HG02759 (cell line): ENCODE data around the gene ZNF629.
A peak's percentile ranks its signal among the peaks of the same experiment; 100 is the strongest.

Source experiments
- ATAC-seq: cut with Tn5 transposase; IDR thresholded peaks from one replicate; pipeline ENCODE4 v1.9.1; 2021; ENCODE audit warnings: mild to moderate bottlenecking, moderate library complexity; ENCODE audit not compliant: unreplicated experiment

The ZNF629 gene

DNA sequence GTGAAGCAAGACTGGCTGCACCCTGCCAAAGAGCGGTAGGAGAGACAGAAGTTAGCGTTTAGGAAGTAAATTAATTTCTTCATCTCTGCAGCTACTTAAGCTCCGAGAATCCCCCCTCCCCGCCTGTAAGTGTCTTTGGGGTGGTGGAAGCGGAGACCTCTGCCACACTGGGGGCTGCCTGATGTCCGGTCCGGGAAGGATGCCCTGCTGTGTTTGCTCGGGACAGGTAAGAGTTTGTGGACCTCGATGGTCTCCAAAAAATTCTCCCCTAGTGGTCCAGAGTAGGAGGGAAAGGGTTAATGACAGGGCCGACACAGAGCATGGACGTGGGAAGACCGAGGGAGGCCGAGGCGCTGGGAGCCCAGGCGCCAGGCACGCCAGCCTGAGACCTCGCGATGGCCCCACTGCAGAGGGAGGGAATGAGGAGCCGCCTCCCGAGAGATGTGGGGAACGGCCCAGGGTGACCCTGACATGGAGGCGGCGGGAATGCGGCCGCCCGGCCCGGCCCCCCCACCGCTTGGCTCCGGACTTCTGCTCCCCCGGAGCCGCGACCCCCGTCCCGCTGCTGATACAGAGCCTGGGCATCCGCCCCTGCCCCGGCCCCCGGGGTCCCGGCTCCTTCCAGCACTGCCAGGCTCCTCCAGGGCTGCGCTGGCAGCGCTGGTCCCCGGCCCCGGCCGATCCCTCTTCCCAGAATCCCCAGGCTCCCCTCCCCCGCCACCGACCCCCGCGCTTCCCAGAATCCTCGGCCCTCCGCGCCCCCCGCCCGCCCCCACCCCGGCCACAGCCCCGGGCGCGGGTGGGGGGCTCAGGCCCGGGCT lies 680 bp downstream of the ZNF629 start:
- ATAC-seq = peak; percentile 26

DNA sequence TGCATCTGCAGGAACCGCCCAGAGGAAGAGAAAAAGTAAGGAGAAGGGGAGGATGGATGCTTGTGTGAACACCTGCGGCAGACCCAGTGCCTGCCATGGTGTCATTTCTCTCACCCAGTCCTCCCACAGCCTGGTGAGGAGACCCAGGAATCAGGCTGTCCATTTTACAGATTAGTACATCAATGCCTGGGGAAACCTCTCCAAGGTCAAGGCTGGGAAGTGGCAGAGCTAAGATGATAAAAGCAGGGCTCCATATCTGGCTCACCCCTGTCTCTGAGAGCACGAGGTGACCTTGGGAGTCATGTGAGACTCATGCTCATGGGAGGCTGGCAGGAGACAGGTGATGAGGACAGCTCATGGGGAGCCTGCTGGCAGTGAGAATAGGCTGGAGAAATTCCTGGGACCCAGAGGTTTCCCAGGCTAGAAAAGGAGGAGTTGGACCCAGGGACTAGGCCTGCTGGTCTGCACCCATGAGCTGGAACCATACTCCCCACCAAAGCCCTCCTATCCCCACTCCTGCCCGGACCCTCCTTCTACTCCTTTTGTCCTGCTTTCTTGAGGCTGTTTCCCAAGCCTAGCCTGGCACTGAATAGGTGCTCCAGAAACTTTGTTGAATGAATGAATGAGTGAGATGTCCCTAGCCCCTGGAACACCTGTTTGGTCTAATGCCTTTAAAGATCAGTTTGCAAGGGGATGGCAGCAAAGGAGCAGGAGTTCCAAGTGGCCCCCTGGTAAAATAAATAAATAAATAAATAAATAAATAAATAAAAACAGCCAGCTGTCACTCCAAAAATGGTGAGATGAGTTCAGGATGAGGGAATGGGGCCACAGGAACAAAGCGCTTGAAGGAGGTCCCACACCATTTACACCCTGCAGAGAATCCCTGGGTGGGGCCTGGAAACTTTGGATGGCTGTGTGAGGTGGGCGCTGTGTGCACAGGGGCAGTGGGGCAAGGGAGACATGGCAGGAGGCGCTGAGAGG lies 1.6 kb downstream of the ZNF629 start:
- no peak for ATAC-seq

DNA sequence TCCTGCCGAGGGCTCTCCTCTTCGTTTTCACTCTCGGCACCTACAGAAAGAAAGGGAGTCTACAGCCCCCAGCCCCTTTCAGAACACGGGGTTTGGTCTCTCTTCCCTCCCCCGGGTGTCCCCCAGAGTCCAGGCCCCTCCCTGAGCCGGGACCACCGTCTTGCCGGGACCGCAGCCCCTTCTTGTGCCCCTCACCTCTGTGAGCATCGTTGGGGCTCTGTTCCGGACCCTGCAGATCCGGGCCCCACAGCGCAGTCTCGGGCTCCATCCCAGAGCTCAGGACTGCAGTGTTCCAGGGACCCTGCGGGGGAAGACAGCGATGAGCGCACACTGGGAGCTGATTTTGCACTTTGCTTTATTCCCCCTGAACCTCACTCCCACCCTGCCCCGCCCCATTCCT lies 2.8 kb downstream of the ZNF629 start:
- no peak for ATAC-seq

GRCh38 chr16:30783280-30784109 lies 3.5 kb downstream of the ZNF629 start:
- ATAC-seq = no peak

- ATAC-seq = no peak
These were observed 4.3 kb downstream of the ZNF629 start for GRCh38 chr16:30782486-30783279.

- no peak for ATAC-seq
These were observed 6.5 kb downstream of the ZNF629 start for GRCh38 chr16:30780549-30780948.

- ATAC-seq = no peak
These were observed 7.0 kb downstream of the ZNF629 start for GRCh38 chr16:30780021-30780420.

DNA sequence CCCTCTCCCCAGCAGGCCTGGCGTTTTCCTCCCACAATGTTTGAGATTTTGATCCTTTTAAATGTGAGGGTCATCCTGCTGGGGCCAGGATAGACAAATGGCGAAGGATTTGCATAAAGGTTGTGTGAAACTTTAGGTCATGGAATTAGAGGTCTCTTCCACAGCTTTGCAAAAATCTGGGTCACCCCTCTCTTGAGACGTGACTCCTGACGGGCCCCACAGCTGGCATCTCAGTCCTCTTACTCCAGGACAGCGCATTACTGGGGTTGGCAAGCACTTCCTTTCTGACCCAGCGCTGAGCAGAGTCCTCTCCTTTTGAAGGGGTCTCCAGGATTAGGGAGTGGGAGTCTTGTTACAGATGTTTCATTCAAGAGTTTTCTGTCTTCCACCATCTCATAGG lies 7.4 kb downstream of the ZNF629 start:
- ATAC-seq = no peak

DNA sequence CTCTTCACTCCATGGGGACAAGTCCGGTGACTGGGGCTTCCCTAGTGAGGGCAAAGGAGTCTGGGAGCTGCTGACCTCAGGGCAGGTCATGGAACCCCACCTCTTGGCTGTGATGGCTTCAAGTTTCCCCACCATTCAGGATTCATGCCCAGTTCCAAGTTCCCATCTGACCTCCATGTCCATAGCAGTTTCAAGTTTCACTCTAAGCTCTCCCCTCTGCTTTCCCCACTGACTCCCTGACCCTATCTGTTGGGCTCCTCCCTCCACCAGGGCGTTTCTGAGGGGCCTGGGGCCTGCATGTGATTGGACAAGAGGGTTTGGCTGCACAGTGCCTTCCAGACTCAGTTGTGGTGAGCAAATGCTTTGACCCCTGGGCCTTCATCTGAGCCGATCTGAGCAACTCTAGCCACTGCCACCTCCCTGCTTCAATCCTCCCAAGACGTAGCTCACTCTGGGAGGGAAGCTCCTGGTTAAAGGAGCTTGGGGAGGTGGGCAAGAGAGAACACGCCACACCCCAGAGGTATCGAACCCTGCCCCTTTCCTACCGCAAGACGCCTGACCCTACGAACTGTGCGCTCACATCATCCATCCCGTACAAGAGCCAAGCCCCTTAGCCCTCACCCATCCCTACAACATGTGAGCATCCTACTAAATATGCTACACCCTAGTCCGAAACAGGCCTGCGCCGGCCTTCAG lies 8.3 kb downstream of the ZNF629 start:
- no peak for ATAC-seq

DNA sequence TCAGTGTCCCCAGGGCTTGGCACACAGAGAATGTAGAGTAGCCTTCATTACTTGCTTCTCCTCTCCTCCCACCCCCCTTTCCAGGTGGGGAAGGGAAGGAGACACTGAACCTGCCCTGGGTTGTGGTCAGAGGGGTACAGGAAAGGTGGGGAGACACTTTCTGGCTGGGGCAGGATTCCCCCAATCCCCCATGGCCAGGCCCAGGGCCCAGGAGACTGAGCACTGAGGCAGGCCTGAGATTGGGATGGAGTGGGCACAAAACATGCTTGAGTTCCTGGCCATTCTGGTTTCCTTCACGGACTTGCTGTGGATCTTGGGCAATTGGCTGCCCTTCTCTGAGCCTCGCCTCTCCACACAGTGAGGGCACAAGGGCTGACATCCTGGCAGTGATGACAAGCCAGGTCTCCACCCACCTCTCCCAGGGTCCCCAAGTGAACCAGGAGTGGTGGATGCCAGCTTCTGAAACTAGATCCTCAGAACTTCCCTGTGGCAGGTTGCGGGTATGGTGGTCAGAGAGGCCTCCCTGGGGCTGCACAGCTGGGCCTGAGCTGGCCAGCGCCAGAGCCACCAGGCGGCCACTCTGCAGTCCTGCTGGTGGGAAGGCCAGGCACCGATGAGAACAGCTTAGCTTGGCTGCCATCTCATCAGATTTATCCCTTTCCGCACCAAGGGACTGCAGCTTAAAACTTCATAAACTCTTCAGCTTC lies 9.3 kb downstream of the ZNF629 start:
- no peak for ATAC-seq

DNA sequence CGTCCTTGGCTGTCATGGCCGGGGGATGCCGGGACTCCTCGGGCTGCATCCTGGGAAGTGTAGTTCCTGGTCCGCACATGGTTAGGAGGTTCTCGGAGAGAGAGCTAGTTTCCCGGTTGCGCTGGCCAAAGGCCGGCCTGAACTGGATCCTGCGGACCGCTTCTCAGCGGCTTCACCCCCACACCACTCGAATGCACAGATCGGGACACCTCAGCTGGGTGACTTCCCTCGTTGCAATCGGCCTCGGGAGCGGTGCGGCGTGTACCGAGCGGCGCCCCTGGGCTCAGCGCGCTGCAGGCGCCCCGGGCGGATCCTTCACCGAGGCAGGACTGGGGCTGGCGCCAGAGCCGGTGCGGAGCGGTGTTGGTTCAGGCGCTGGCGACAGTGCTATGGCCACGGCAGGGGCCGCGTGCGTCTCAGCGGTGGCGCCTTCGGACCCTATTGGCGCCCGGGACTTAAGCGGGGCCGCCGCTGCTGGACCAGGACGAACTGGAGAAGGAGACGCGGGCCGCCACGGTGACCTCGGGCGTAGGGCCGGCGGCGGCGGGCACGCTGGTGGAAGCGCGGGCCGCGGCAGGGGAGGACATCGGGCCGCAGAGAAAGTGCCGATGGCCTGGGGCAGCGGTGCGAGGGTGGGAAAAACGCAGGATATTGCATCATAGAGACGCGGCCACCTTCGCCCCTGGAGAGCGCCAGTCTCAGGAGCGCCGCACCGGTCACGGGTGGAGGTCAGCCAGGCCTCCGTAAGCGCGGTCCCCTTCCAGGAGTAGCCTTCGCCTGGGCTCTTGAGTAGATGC lies 11.4 kb downstream of the ZNF629 start:
- peak; percentile 71 for ATAC-seq

GRCh38 chr16:30775131-30775391 lies 11.9 kb downstream of the ZNF629 start:
- no peak for ATAC-seq

DNA sequence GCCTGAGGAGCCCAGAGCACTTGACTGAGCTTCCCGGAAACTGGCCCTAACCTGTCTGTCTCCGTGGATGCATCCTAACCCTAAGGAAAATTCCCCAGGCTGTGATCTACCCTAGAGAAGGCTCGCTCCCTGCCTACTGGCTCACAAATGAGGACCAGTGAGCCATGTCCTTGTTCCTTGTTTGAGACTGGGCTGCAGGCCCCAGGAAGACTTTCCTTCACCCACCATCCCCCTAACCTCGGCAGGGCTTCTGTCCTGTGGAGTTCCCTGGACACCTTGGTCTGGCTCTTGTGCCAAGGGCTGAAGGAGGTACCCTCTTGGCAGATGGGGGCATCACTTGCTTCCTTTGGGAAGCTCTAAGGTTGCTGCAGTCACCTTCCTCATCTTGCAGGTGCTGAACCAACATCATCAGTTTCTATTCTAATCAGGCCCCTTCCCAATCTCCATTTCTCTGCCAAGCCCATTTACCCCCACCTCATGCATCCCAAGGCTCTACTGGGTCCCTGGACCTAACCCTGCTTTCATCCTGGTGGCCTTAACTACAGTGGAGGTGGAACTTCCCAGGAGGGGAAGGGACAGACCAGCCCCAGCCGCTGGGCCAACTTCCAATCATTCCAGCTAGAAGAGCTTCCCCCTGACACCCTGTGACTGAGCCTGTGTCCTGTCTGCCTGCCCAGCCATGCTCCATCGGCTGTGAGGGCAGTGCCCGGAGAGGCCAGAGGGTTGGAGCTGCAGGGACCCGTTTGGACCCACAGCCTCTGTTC lies 12.5 kb downstream of the ZNF629 start:
- ATAC-seq = no peak

- no peak for ATAC-seq
These were observed 13.2 kb downstream of the ZNF629 start for GRCh38 chr16:30773826-30774225.

- no peak for ATAC-seq
These were observed 15.3 kb downstream of the ZNF629 start for GRCh38 chr16:30771726-30772125.

GRCh38 chr16:30769379-30770089 lies 17.5 kb downstream of the ZNF629 start:
- ATAC-seq = no peak

- no peak for ATAC-seq
These were observed 18.3 kb downstream of the ZNF629 start for GRCh38 chr16:30768583-30769181.
